H1 (cell line): ENCODE measurements around the gene CIBAR2. TPM values are rescaled to one million over a fixed set of nuclear protein-coding genes. Genes with fewer than 3 reads are reported as not detected.

Experiments used
- CTCF ChIA-PET: fragments of 300-600 bp; sonication (Branson Sonifier 250); formaldehyde crosslinking; loops from one replicate; lab custom pipeline; 2021; ENCODE audit not compliant: partially characterized antibody; lab: Charles Lee
- POLR2A ChIA-PET: fragments of 300-600 bp; sonication (Branson Sonifier 250); formaldehyde crosslinking; loops from one replicate; lab custom pipeline; 2021; ENCODE audit warnings: inconsistent platforms; ENCODE audit not compliant: partially characterized antibody; lab: Charles Lee
- DNase-seq, 2 experiments: peaks; one replicate each; pipeline versions ENCODE4 v3.0.0 to v3.0.0-alpha.2; 2010 to 2022; ENCODE audit warnings: low spot score in 2 of 2, low read depth in 1 of 2, mixed read lengths in 1 of 2
- FAIRE-seq: peaks from 2 replicates; lab custom pipeline; 2011; peaks lifted over from hg19 to GRCh38; lab: Jason Lieb, UNC
- H2AFZ ChIP-seq: 2 replicates; pipeline ENCODE4 v1.8.1; 2012; ENCODE audit warnings: low read length, inconsistent platforms
- H2AK5ac ChIP-seq: 2 replicates; pipeline ENCODE4 v1.6.1; 2013; ENCODE audit warnings: low read depth, low read length
- H2BK120ac ChIP-seq: replicated peaks from 2 replicates; pipeline ENCODE3; 2013; ENCODE audit warnings: low read depth, low read length, inconsistent platforms
- H2BK12ac ChIP-seq: 2 replicates; pipeline ENCODE4 v1.6.1; 2013; ENCODE audit warnings: low read depth, low read length
- H2BK15ac ChIP-seq: 2 replicates; pipeline ENCODE4 v1.6.1; 2013; ENCODE audit warnings: low read length
- H2BK20ac ChIP-seq: 2 replicates; pipeline ENCODE4 v1.6.1; 2013; ENCODE audit warnings: low read length
- H2BK5ac ChIP-seq: 2 replicates; pipeline ENCODE4 v1.6.1; 2013; ENCODE audit warnings: low read depth, low read length
- H3K14ac ChIP-seq: 2 replicates; pipeline ENCODE4 v1.6.1; 2013; ENCODE audit warnings: inconsistent platforms; ENCODE audit not compliant: insufficient read length
- H3K18ac ChIP-seq: 2 replicates; pipeline ENCODE4 v1.6.1; 2013; ENCODE audit warnings: low read length; ENCODE audit errors: extremely low read depth
- H3K23ac ChIP-seq: 2 replicates; pipeline ENCODE4 v1.6.1; 2013; ENCODE audit warnings: inconsistent platforms; ENCODE audit not compliant: insufficient read length
- H3K23me2 ChIP-seq: 2 replicates; pipeline ENCODE4 v1.6.1; 2013; ENCODE audit warnings: low read depth, low read length
- H3K27ac ChIP-seq: 2 replicates; pipeline ENCODE4 v1.6.1; 2011; ENCODE audit warnings: low read depth, low read length, inconsistent platforms
- H3K27me3 ChIP-seq, 4 experiments: replicated peaks in 1 of 4; 1 replicate in 1 of 4; 2 replicates in 3 of 4; pipeline versions ENCODE4 v1.6.1 to v1.8.1; 2011 to 2013; ENCODE audit warnings: low read length in 3 of 4, mild to moderate bottlenecking in 3 of 4, inconsistent platforms in 2 of 4, mixed read lengths in 2 of 4, moderate library complexity in 1 of 4; ENCODE audit not compliant: control insufficient read depth in 3 of 4, insufficient read depth in 3 of 4; ENCODE audit errors: extremely low read depth in 1 of 4
- H3K36me3 ChIP-seq, 4 experiments: 2 replicates each; pipeline versions ENCODE4 v1.6.1 to v1.8.1; 2011 to 2013; ENCODE audit warnings: mild to moderate bottlenecking in 4 of 4, low read length in 3 of 4, moderate library complexity in 2 of 4, control low read depth in 1 of 4, inconsistent platforms in 1 of 4; ENCODE audit not compliant: insufficient read depth in 4 of 4, control insufficient read depth in 2 of 4
- H3K4ac ChIP-seq: replicated peaks from 2 replicates; pipeline ENCODE3; 2013; ENCODE audit warnings: low read length, low read depth, mixed read lengths, inconsistent platforms; ENCODE audit not compliant: insufficient read length
- H3K4me1 ChIP-seq, 4 experiments: replicated peaks in 1 of 4; 1 replicate in 1 of 4; 2 replicates in 3 of 4; pipeline versions ENCODE4 v1.6.1 to v1.8.1; 2011 to 2013; ENCODE audit warnings: low read length in 3 of 4, inconsistent platforms in 2 of 4, mixed read lengths in 1 of 4; ENCODE audit not compliant: insufficient read depth in 4 of 4, control insufficient read depth in 3 of 4
- H3K4me2 ChIP-seq, 2 experiments: 2 replicates each; pipeline versions ENCODE4 v1.6.1 to v1.8.1; 2011 to 2013; ENCODE audit warnings: low read depth in 2 of 2, low read length in 2 of 2, control low read depth in 1 of 2, inconsistent platforms in 1 of 2, mild to moderate bottlenecking in 1 of 2; ENCODE audit not compliant: insufficient read depth in 1 of 2
- H3K4me3 ChIP-seq, 4 experiments: fragments of 200-600, 300-600 bp in 1 of 4; sonication (generic), shearing (Covaris generic), sonication (Bioruptor Twin) in 1 of 4; 2 replicates each; pipeline versions ENCODE4 v1.5.1 to v1.8.1; 2011 to 2016; ENCODE audit warnings: low read length in 4 of 4, low read depth in 3 of 4, control low read depth in 2 of 4, inconsistent platforms in 2 of 4, mild to moderate bottlenecking in 2 of 4, mixed read lengths in 1 of 4, moderate library complexity in 1 of 4; ENCODE audit not compliant: insufficient read depth in 2 of 4; ENCODE audit errors: extremely low read depth in 1 of 4
- H3K56ac ChIP-seq: replicated peaks from 2 replicates; pipeline ENCODE3; 2013; ENCODE audit warnings: low read depth, mild to moderate bottlenecking, mixed read lengths, low read length, inconsistent platforms; ENCODE audit not compliant: insufficient read length
- H3K79me1 ChIP-seq: 2 replicates; pipeline ENCODE4 v1.6.1; 2013; ENCODE audit warnings: low read depth, low read length, control low read depth
- H3K79me2 ChIP-seq, 2 experiments: 2 replicates each; pipeline versions ENCODE4 v1.6.1 to v1.8.1; 2012 to 2013; ENCODE audit warnings: low read length in 2 of 2, mild to moderate bottlenecking in 2 of 2, inconsistent platforms in 1 of 2; ENCODE audit not compliant: insufficient read depth in 2 of 2, control insufficient read depth in 1 of 2
- H3K9ac ChIP-seq, 4 experiments: replicated peaks in 1 of 4; 1 replicate in 1 of 4; 2 replicates in 3 of 4; pipeline versions ENCODE4 v1.6.1 to v1.8.1; 2011 to 2013; ENCODE audit warnings: low read depth in 3 of 4, low read length in 3 of 4, control low read depth in 2 of 4, mild to moderate bottlenecking in 2 of 4, moderate library complexity in 2 of 4, inconsistent platforms in 1 of 4; ENCODE audit errors: extremely low read depth in 1 of 4
- H3K9me3 ChIP-seq, 2 experiments: 2 replicates each; pipeline versions ENCODE4 v1.6.1 to v1.8.1; 2012 to 2013; ENCODE audit warnings: mild to moderate bottlenecking in 2 of 2, moderate library complexity in 2 of 2, control low read depth in 1 of 2, inconsistent platforms in 1 of 2, low read depth in 1 of 2, low read length in 1 of 2, mixed read lengths in 1 of 2; ENCODE audit not compliant: insufficient read depth in 2 of 2
- H4K20me1 ChIP-seq, 2 experiments: replicated peaks in 1 of 2; 2 replicates each; pipeline versions ENCODE3 to v1.8.1; 2011 to 2013; ENCODE audit warnings: inconsistent platforms in 2 of 2, low read length in 2 of 2, mild to moderate bottlenecking in 1 of 2; ENCODE audit not compliant: insufficient read depth in 2 of 2, control insufficient read depth in 1 of 2
- H4K5ac ChIP-seq: 2 replicates; pipeline ENCODE4 v1.6.1; 2013; ENCODE audit warnings: low read length, low read depth, mixed read lengths, inconsistent platforms; ENCODE audit not compliant: insufficient read length
- H4K8ac ChIP-seq: 2 replicates; pipeline ENCODE4 v1.8.0; 2013; ENCODE audit warnings: mild to moderate bottlenecking, moderate library complexity, low read length, inconsistent platforms; ENCODE audit not compliant: insufficient read depth; ENCODE audit errors: extremely low read depth
- H4K91ac ChIP-seq: replicated peaks from 2 replicates; pipeline ENCODE3; 2013; ENCODE audit warnings: low read length, mixed read lengths, inconsistent platforms; ENCODE audit not compliant: insufficient read length
- CHD2 ChIP-seq: IDR thresholded peaks from 2 replicates; pipeline ENCODE4 v1.6.1; 2012; ENCODE audit warnings: low read length, improper control_type of control experiment
- CREB1 ChIP-seq: IDR thresholded peaks from 2 replicates; pipeline ENCODE4 v1.6.1; 2012; ENCODE audit warnings: inconsistent platforms
- EGR1 ChIP-seq: IDR thresholded peaks from 2 replicates; pipeline ENCODE4 v1.6.1; 2011; ENCODE audit warnings: low read depth, low read length, borderline replicate concordance
- FOSL1 ChIP-seq: IDR thresholded peaks from 2 replicates; pipeline ENCODE4 v1.6.1; 2011; ENCODE audit warnings: mild to moderate bottlenecking, low read depth, low read length, moderate library complexity; ENCODE audit not compliant: insufficient read depth
- HDAC2 ChIP-seq, 2 experiments: fragments of 300-600 bp in 1 of 2; sonication (generic) in 1 of 2; IDR thresholded peaks; 2 replicates each; pipeline ENCODE4 v1.6.1; 2011 to 2012; ENCODE audit warnings: low read depth in 2 of 2, low read length in 2 of 2, mild to moderate bottlenecking in 2 of 2, moderate library complexity in 2 of 2, borderline replicate concordance in 1 of 2, inconsistent platforms in 1 of 2
- PHF8 ChIP-seq: fragments of 200-600 bp; sonication (generic); conservative IDR thresholded peaks from 2 replicates; pipeline ENCODE4 v1.7.1; 2012; ENCODE audit warnings: low read depth, mild to moderate bottlenecking, inconsistent platforms, low read length, moderate library complexity
- RAD21 ChIP-seq, 2 experiments: IDR thresholded peaks in 1 of 2; conservative IDR thresholded peaks in 1 of 2; 2 replicates each; pipeline ENCODE4 v1.6.1; 2011; ENCODE audit warnings: low read depth in 2 of 2, low read length in 2 of 2, improper control_type of control experiment in 1 of 2, inconsistent platforms in 1 of 2, mild to moderate bottlenecking in 1 of 2, moderate library complexity in 1 of 2
- RFX5 ChIP-seq: IDR thresholded peaks from 2 replicates; pipeline ENCODE4 v1.6.1; 2011; ENCODE audit warnings: low read depth, low read length, improper control_type of control experiment, borderline replicate concordance
- RNF2 ChIP-seq: fragments of 200-900, 300-1000 bp; sonication (generic); IDR thresholded peaks from 2 replicates; pipeline ENCODE4 v1.7.1; 2016; ENCODE audit warnings: borderline replicate concordance, low read depth, mild to moderate bottlenecking, antibody characterized with exemption, low read length; ENCODE audit not compliant: poor library complexity, severe bottlenecking; ENCODE audit errors: missing control alignments
- WGBS, 2 experiments: shearing (Covaris generic) in 1 of 2; methylation state at CpG; one replicate each; pipeline versions ENCODE4 v1.1.6 to v1.1.7; 2013 to 2015; ENCODE audit warnings: low lambda C conversion rate in 2 of 2, mixed read lengths in 2 of 2, inconsistent platforms in 1 of 2, low coverage in 1 of 2, missing lambda C conversion rate in 1 of 2; ENCODE audit not compliant: insufficient replicate concordance in 2 of 2, insufficient coverage in 1 of 2, insufficient read length in 1 of 2; ENCODE audit errors: extremely low coverage in 1 of 2, missing lambda C conversion rate in 1 of 2; 5-methylcytosine and 5-hydroxymethylcytosine counted together
- polyA plus RNA-seq, 7 experiments: library from polyadenylated mRNA; depleted of rRNA in 3 of 7; stranded (reverse) in 5 of 7; unstranded in 2 of 7; fragments of >200 nt in 5 of 7; fragments of 200-250 nt in 2 of 7; gene quantifications; 1 replicate in 5 of 7; 2 replicates in 1 of 7; 4 replicates in 1 of 7; pipeline versions ENCODE4 v1.2.1 to v1.2.3, GENCODE V29; 2011 to 2013; ENCODE audit warnings: missing spikeins in 2 of 7, mixed read lengths in 2 of 7
- total RNA-seq: library from RNA; stranded (reverse); fragmentation: NEBNext Ultra II Directional; extraction: Animal tissue kit (Norgen Biotek cat#: 25700); gene quantifications from 2 replicates; pipeline ENCODE4 v1.2.1, GENCODE V29; 2021

CIBAR2 gene
- total and polyA plus RNA-seq, 2 of the 8 experiments (the other 6 are each of a cell fraction or from before 2014, with no cell fraction given) = 0.18 TPM; not detected in 1

GRCh38 chr16:85103114-85104079 lies 8.9 kb downstream of the CIBAR2 start:
- H2BK20ac ChIP-seq = no peak overlapping the region
- H2BK5ac ChIP-seq = no peak overlapping the region; the same call in 1 of the 2 replicates
- H4K8ac ChIP-seq = no peak overlapping the region
- H2BK15ac ChIP-seq = 0 out of 2 replicates have a peak overlapping the region, but pooled peaks have one; percentile 74
- H3K4me3 ChIP-seq = no peak overlapping the region
- no peaks in the 10 kb centered on the region for H3K27me3 ChIP-seq
- H3K23me2 ChIP-seq = no peaks in the 10 kb centered on the region
- POLR2A ChIA-PET = interaction anchor here (0.8 kb wide), 1 partner anchor 11 kb away, joined by 3 read pairs; no protein-coding TSS in a partner anchor
- H3K56ac ChIP-seq = no peak overlapping the region
- no peaks in the 10 kb centered on the region; a peak in 1 of 8 replicates for H3K36me3 ChIP-seq
- H3K79me2 ChIP-seq = no peaks in the 10 kb centered on the region
- H4K5ac ChIP-seq = no peak overlapping the region
- 90% methylated on average over 22 of the region's 23 CpGs; no CpG with 5 or more reads in 1 of the 2 experiments for WGBS, 2 experiments
- no peak overlapping the region for H3K4me2 ChIP-seq
- no peak overlapping the region for H3K9ac ChIP-seq
- H2AK5ac ChIP-seq = 0 out of 2 replicates have a peak overlapping the region, but pooled peaks have one; percentile 10
- no peak overlapping the region for H3K4ac ChIP-seq
- CTCF ChIA-PET = interaction anchor here (0.9 to 1.9 kb wide), 11 partner anchors 9 to 375 kb away, joined by 3 to 7 read pairs (median 3); no protein-coding TSS in a partner anchor
- H3K23ac ChIP-seq = no peak overlapping the region
- H4K91ac ChIP-seq = peak overlapping the region; percentile 77
- no peak overlapping the region; the same call in 1 of the 2 replicates for H3K18ac ChIP-seq
- no peak overlapping the region for H2AFZ ChIP-seq
- no peaks in the 10 kb centered on the region for H3K9me3 ChIP-seq
- H2BK12ac ChIP-seq = 0 out of 2 replicates have a peak overlapping the region, but pooled peaks have one; percentile 63
- no peaks in the 10 kb centered on the region for H3K4me1 ChIP-seq
- peak overlapping the region; percentile 69 for H3K14ac ChIP-seq
- no peak overlapping the region for H2BK120ac ChIP-seq
- DNase-seq (no peak), FAIRE-seq (no peak)
- no peaks in the 10 kb centered on the region for H4K20me1 ChIP-seq
- H3K27ac ChIP-seq = no peak overlapping the region
- no peaks in the 10 kb centered on the region for H3K79me1 ChIP-seq
- TF ChIP-seq PHF8 = no peak
- no peak for TF ChIP-seq CHD2
- no peak for TF ChIP-seq CREB1
- no peak for TF ChIP-seq EGR1
- TF ChIP-seq RAD21 (IDR thresholded peaks at IDR 0.05 in 1 of 2, conservative IDR thresholded peaks at IDR 0.05 in 1 of 2; ENCODE audit: low read depth in 2 of 2, low read length in 2 of 2) = no peak
- no peak for TF ChIP-seq FOSL1
- TF ChIP-seq HDAC2 (IDR thresholded peaks at IDR 0.05; ENCODE audit: borderline replicate concordance in 1 of 2, low read depth in 2 of 2, low read length in 2 of 2) = no peak
- TF ChIP-seq RNF2 = no peak
- no peak for TF ChIP-seq RFX5
